ENCODE data around the gene CYFIP2.
A peak's percentile ranks its signal among the peaks of the same experiment; 100 is the strongest.
"Not testable (repeated sequence)": the region's sequence is repeated elsewhere in the genome, so short reads cannot be mapped to it uniquely, and the experiment has no call there.

CYFIP2 gene

GRCh38 chr5:157390551-157391297 is 124.8 kb downstream of the CYFIP2 start:
- peak; percentile 44 for DNase-seq (ENCODE audit: low spot score)

GRCh38 chr5:157398305-157398704 is 132.4 kb downstream of the CYFIP2 start:
- DNase-seq (ENCODE audit: low spot score) = no peak

GRCh38 chr5:157400741-157401495 is 135.0 kb downstream of the CYFIP2 start:
- DNase-seq (ENCODE audit: low spot score) = no peak

- DNase-seq (ENCODE audit: low spot score) = no peak
Measured at GRCh38 chr5:157415838-157416237, 149.9 kb downstream of the CYFIP2 start.

GRCh38 chr5:157419521-157419920 is 153.6 kb downstream of the CYFIP2 start:
- DNase-seq (ENCODE audit: low spot score) = not testable (repeated sequence)

GRCh38 chr5:157429920-157430319 is 164.0 kb downstream of the CYFIP2 start:
- DNase-seq (ENCODE audit: low spot score) = not testable (repeated sequence)

GRCh38 chr5:157431544-157432200 is 165.7 kb downstream of the CYFIP2 start:
- peak; percentile 58 for DNase-seq (ENCODE audit: low spot score)

- no peak for DNase-seq (ENCODE audit: low spot score)
Measured at GRCh38 chr5:157434096-157434495, 168.2 kb downstream of the CYFIP2 start.

- DNase-seq (ENCODE audit: low spot score) = no peak
Measured at GRCh38 chr5:157443041-157443549, 177.2 kb downstream of the CYFIP2 start.

- DNase-seq (ENCODE audit: low spot score) = no peak
Measured at GRCh38 chr5:157444224-157444623, 178.3 kb downstream of the CYFIP2 start.

Data from CD4-positive, alpha-beta T cell treated with Interleukin-6 at 100 ng/mL for 8 hours (primary cell).